ENCODE measurements around the gene MTMR3.

Gene MTMR3

GRCh38 chr22:30005213-30005857 lies 122.4 kb downstream of the MTMR3 start:
- peak; percentile 72 for DNase-seq

- no peak for DNase-seq
Observed at GRCh38 chr22:30007361-30007760, 124.4 kb downstream of the MTMR3 start.

- DNase-seq: no peak
Observed at GRCh38 chr22:30008401-30008800, 125.4 kb downstream of the MTMR3 start.

- DNase-seq: no peak
Observed at GRCh38 chr22:30009478-30009877, 126.5 kb downstream of the MTMR3 start.

GRCh38 chr22:30010789-30011405 lies 127.9 kb downstream of the MTMR3 start:
- DNase-seq: no peak

- DNase-seq: no peak
Observed at GRCh38 chr22:30013201-30013600, 130.2 kb downstream of the MTMR3 start.

GRCh38 chr22:30014244-30014643 lies 131.3 kb downstream of the MTMR3 start:
- no peak for DNase-seq

GRCh38 chr22:30015229-30015797 lies 132.3 kb downstream of the MTMR3 start:
- no peak for DNase-seq

GRCh38 chr22:30015846-30016245 lies 132.9 kb downstream of the MTMR3 start:
- peak; percentile 55 for DNase-seq

GRCh38 chr22:30016596-30016995 lies 133.6 kb downstream of the MTMR3 start:
- DNase-seq: no peak

GRCh38 chr22:30017375-30018223 lies 134.6 kb downstream of the MTMR3 start:
- DNase-seq: no peak

GRCh38 chr22:30020511-30020910 lies 137.5 kb downstream of the MTMR3 start:
- DNase-seq: no peak

GRCh38 chr22:30021338-30021737 lies 138.4 kb downstream of the MTMR3 start:
- no peak for DNase-seq

GRCh38 chr22:30021881-30022619 lies 139.1 kb downstream of the MTMR3 start:
- no peak for DNase-seq

GRCh38 chr22:30023099-30023660 lies 140.2 kb downstream of the MTMR3 start:
- DNase-seq: no peak

GRCh38 chr22:30024231-30024630 lies 141.3 kb downstream of the MTMR3 start:
- DNase-seq: no peak

- no peak for DNase-seq
Observed at GRCh38 chr22:30025221-30025620, 142.2 kb downstream of the MTMR3 start.

- DNase-seq: no peak
Observed at GRCh38 chr22:30026756-30027155, 143.8 kb downstream of the MTMR3 start.

- no peak for DNase-seq
Observed at GRCh38 chr22:30027169-30027568, 144.2 kb downstream of the MTMR3 start.

GRCh38 chr22:30027791-30028190 lies 144.8 kb downstream of the MTMR3 start:
- no peak for DNase-seq

- no peak for DNase-seq
Observed at GRCh38 chr22:30028731-30029130, 145.8 kb downstream of the MTMR3 start.

GRCh38 chr22:30029512-30029911 lies 146.5 kb downstream of the MTMR3 start:
- DNase-seq: no peak

- no peak for DNase-seq
Observed at GRCh38 chr22:30030329-30030728, 147.4 kb downstream of the MTMR3 start.

Data from fibroblast of skin of right biceps (primary cell).